Activated CD4-positive, CD25-positive, alpha-beta regulatory T cell (primary cell): ENCODE data around the gene CIAO2B.
"Not testable (repeated sequence)": the region's sequence is repeated elsewhere in the genome, so short reads cannot be mapped to it uniquely, and the experiment has no call there.

Experiments
- DNase-seq, 4 experiments: peaks; one replicate each; lab custom pipeline; 2025; lab: John Stamatoyannopoulos, UW

The CIAO2B gene

DNA sequence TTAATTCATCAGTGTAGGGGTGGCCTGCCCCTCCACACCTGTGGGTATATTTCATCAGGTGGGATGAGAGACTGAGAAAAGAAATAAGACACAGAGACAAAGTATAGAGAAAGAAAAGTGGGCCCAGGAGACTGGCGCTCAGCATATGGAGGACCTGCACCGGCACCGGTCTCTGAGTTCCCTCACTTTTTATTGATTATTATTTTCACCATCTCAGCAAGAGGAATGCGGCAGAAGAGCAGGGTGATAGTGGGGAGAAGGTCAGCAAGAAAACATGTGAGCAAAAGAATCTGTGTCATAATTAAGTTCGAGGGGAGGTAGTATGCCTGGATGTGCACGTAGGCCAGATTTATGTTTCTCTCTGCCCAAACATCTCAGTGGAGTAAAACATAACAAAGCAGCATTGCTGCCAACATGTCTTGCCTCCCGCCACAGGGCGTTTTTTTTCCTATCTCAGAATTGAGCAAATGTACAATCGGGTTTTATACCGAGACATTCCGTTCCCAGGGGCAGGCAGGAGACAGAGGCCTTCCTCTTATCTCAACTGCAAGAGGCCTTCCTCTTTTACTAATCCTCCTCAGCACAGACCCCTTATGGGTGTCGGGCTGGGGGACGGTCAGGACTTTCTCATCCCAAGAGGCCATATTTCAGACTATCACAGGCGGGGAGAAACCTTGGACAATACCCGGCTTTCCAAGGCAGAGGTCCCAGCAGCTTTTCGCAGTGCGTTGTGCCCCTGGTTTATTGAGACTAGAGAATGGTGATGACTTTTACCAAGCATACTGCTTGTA lies 21.4 kb upstream of the CIAO2B start:
- DNase-seq: not testable (repeated sequence)

DNA sequence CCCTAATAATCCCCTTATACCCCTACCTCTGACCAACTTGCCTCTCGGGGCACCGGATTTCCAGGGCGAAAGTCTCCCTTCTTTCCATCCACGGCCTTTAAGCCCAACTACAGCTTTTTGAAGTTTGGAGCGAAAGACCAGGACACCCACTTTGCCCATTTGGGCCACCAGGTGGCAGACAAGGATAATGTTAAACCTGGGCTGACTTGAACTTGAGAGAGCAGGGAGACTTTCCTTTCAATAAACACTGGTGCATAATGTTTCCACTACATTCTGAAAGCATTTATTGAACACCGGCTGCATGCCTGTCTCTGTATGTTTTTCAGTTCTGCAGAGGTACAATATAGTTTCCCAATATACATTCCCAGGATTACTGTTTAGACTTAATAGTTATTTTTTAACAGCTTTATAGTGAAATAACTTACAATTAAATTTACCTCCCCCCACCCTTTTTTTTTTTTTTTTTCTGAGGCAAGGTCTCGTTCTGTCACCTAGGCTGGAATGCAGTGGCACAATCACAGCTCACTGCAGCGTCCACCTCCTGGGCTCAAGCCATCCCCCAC lies 20.0 kb upstream of the CIAO2B start:
- DNase-seq: peak; percentile 47 to 65 (median 59)

DNA sequence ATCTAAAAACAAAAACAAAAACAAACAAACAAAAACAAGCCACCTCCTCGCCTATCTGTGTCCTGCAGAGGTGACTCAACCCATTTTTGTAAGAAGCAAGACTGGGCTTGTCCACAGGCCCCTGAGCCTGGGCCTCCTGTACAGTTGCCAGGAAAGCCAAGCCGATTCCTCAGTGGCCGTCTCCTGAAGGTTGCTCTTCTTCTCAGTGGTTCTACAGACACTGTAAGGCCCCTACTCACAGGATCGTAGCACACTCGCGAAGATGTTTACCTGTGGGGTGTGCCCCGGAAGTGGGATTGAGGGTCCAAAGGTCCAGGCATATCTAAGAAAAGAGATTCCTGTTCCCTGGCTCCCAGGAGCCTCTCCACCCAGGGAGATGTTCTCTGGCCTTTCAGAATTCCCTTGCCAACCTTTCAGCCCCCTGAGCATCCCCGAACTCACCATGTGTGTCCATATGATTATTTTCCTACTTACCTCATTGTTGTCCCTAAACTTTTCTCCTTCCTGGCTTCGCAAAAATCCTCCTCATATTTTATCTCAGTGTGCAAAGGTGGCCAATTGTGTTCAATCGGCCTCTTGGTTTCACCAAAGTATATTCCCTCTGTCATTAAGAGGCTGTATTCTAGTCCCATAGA lies 19.4 kb upstream of the CIAO2B start:
- DNase-seq: no peak

DNA sequence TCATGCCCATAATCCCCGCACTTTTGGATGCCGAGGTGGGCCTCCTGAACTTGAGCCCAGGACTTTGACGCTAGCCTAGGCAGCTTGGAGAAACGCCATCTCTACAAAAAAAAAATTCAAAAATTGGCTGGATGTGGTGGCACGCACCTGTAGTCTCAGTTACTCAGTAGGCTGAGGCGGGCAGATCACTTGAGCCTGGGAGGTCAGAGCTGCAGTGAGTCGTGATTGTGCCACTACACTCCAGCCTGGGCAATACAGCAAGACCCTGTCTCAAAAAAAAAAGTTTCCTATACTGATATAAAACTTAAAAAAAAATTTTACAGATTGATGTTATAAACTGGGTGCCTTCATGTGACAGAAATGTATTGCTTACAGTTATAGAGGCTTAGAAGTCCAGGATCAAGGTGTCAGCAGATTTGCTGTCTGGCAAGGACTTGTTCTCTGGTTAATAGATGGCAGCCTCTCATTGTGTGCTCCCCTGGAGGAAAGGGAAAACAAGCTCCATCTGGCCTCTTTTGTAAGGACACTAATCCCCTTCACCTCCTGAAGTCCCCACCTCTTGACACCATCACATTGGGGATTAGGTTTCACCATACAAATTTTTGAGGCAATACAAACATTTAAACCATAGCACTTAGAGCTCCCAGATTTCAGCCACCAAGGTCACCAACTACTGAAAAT lies 18.4 kb upstream of the CIAO2B start:
- DNase-seq: no peak

DNA sequence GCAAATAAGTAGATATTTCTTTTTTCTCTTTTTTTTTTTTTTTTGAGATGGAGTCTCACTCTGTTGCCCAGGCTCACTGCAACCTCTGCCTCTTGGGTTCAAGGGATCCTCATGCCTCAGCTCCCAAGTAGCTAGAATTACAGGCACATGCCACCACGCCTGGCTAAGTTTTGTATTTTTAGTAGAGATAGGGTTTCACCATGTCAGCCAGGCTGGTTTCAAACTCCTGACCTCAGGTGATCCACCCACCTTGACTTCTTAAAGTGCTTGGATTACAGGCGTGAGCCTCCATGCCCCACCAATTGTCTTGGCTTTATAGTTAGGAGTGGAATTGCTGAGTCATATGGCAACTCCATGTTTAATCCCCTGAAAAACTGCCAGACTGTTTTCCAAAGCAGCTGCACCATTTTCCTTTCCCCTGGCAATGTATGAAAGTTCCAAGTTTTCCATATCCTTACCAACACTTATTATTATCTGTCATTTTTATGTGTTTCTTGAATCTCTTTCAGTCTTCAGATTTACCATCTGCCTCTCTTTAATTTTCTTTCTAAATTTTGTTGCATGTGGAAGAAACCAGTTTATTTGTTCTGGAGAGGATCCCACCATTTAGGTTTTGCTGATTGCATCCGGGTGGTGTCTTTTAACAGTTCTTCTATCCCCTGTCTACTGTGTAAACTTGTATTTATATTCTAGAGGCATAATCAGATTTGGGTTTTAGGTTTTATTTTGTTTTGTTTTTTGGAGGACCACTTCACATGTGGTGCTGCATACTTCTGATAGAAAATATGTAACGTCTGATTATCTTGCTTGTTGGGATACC lies 17.0 kb upstream of the CIAO2B start:
- no peak for DNase-seq

DNA sequence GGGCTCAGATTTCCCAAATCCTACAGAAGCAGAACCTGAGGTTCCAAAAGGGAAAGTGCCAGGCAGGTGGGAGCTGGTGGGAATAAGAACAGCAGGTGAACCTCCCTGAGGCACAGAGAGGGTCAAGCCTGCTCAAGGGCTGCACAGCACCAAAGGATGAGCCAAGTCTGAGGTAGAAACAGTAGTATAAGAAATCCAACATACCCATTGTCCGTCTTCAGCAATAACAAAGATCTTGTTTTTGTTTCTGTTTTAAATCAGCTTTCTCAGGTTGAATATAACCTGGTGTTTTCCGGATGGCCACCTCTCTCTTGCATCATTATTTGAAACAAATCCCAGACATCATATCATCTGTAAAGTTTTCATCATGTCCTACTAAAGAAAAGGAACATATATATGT lies 16.2 kb upstream of the CIAO2B start:
- DNase-seq: no peak

DNA sequence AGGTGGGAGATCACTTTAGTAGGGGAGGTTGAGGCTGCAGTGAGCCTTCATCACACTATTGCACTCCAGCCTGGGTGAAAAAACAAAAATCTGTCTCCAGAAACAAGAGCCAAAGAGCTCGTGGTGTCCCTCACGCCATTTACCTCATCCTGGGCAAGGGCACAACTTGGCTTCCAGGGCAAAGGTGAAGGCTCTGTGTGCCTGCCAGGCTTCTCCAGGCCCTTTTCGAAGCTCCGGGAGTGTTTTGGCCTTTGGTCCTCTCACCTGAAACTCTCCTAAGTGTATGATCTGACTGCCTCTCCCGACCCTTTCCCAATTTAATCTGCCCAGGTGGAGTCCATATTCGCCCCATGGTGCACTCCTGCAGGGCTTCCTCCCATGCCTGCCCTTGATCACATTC lies 15.3 kb upstream of the CIAO2B start:
- DNase-seq: no peak

DNA sequence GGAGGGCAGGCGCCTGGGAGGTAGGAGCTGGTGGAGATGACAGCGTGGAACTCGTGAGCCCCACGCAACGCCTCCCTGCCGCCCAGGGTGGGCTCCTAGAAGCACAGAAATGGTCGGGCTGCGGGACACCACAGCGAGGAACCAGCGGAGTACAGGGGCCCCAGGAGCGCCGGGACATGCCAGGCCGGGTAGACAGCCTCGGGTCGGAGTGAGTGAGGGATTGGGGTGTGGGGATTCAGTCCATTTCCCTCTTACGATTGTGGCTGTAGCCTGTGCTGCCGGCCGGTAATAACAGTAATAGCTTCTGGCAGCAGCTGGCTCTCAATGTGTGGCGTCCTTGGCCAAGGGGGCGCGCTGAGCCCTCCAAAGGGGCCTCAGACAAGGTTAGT lies 14.6 kb upstream of the CIAO2B start:
- DNase-seq: no peak

DNA sequence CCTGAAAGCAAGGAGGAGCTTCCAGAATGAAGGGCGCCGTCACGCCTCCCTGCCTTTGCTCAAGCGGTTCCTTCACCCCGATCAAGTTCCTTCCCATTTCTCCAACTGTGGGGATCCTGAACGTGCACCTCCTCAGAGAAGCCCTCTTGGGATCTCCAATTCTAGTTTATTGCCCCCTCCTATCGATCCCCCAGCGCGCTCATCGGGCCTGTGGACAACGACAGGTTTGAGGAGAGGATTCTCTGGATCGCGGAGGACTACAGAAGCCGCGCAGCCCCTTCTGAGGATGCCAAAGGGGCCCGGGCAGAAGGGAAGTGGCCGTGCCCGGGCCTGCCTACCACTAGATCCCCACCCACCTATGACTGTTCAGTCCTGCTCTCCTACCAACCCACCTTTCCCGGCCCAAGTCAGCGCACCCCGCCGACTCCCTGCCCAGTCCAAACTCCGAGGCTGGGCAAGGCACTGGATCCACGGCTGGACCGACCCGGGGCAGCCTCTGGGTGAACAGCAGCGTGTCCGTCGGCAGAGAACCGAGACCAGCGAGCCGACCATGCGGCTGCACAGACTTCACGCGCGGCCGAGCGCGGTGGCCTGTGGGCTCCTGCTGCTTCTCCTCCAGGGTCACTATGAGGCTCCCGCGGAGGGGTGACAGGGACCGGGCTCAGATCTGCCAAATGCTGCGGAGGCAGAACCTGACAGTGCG lies 14.1 kb upstream of the CIAO2B start:
- DNase-seq: no peak

DNA sequence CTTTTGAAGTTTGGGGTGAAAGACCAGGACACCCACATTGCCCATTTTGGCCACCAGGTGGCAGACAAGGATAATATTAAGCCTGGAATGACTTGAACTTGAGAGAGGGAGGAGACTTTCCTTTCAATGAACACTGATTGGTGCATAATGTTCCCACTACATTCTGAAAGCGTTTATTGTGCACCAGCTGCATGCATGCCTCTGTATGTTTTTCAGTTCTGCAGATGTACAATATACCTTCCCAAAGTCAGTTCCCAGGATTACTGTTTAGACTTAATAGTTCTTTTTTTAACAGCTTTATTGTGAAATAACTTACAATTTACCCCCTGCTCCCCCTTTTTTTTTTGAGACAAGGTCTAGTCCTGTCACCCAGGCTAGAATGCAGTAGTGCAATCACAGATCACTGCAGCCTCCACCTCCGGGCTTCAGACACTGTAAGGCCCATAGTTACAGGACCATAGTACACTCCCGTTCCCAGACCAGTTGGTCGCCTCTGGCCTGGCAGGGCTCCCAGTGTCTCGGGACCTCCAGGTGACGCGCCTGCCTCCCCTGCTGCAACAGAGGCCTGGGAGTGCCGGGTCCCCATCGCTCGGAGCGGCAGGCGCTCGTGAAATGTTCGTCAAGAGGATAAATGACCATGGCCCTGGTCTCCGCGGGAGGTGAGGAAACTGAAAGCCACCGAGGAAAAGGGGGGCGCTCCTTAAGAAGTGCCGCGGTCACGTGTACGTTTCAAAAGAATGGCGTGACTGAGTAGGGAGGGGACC lies 13.3 kb upstream of the CIAO2B start:
- peak; percentile 56 to 82 (median 70) for DNase-seq

DNA sequence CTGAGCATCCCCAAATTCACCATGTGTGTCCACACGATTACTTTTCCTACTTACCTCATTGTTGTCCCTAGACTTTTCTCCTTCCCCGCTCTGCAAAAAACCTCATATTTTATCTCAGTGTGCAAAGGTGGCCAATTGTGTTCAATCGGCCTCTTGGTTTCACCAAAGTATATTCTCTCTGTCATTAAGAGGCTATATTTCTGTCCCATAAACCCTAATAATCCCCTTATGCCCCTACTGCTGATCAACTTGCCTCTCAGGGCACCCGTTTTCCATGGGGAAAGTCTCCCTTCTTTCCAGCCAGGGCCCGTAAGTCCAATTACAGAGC lies 12.7 kb upstream of the CIAO2B start:
- DNase-seq: no peak

DNA sequence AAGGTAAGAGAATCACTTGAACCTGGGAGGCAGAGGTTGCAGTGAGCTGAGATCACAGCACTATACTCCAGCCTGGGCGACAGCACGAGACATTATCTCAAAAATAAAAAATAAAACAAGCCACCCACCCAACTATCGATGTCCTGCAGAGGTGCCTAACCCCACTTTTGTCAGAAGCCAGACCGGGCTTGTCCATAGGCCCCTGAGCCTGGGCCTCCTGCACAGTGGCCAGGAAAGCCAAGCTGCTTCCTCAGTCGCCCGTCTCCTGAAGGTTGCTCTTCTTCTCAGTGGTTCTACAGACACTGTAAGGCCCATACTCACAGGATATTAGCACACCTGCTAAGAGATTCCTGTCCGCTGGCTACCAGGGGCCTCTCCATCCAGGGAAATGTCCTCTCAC lies 12.3 kb upstream of the CIAO2B start:
- no peak for DNase-seq

DNA sequence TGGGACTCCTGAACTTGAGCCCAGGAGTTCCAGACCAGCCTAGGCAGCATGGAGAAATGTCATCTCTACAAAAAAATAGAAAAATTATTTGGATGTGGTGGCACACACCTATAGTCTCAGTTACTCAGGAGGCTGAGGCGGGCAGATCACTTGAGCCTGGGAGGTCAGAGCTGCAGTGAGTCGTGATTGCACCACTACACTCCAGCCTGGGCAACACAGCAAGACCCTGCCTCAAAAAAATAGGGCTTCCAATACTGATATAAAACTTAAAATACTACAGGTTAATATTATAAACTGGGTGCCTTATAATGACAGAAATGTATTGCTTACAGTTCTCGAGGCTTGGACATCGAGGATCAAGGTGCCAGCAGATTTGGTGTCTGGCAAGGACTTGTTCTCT lies 11.7 kb upstream of the CIAO2B start:
- DNase-seq: no peak

DNA sequence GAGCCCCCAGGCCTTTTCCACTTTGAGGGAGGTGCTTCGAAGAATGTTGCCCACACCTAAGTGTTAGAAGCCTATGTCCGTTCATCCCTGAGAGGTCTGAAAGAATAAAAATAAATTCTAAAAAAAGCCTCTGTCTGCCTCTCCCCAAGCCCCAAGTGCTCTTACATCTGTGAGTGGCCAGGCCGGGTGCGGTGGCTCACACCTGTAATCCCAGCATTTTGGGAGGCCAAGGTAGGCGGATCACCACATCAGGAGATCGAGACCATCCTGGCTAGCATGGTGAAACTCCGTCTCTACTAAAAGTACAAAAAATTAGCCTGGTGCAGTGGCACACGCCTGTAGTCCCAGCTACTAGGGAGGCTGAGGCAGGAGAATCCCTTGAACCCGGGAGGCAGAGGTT lies 10.8 kb upstream of the CIAO2B start:
- DNase-seq: not testable (repeated sequence)

DNA sequence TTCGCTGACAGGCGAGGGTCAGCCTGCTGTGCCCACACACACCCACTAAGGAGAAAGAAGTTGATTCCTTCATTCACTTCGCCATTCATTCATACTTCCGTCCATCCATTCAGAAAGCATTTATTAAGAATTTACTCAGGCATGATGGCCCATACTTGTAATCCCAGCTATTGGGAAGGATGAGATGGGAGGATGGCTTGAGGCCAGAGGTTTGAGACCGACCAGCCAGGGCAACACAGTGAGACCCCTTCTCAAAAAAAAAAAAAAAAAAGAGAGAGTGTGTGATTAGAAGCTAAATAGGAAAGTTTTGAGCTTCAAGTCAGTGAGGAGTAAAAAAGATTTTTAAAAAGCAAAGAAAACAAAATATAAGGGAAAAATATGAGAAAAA lies 9.8 kb upstream of the CIAO2B start:
- no peak for DNase-seq

DNA sequence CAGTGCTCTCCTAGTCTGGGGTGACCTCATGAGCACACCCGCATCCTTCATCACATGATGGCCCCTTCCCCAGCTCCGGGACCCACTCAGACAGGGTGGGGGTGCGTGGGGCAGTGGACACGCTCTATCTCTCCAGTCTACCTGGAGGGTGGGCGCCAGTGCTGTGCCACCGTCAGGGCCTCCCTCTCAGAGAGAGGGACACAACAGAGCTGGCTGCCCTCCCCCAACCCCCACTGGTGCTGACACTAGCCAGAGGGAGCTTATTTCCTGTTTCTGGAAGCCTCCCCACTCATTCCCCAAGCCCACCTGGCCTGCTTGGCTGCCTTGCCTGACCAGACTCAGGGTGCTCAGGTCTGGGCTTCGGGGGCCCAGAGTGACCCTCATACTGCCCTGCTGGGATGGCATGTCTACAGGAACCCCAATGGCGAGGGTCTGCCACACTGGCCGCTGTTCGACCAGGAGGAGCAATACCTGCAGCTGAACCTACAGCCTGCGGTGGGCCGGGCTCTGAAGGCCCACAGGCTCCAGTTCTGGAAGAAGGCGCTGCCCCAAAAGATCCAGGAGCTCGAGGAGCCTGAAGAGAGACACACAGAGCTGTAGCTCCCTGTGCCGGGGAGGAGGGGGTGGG lies 9.3 kb upstream of the CIAO2B start:
- no peak for DNase-seq

DNA sequence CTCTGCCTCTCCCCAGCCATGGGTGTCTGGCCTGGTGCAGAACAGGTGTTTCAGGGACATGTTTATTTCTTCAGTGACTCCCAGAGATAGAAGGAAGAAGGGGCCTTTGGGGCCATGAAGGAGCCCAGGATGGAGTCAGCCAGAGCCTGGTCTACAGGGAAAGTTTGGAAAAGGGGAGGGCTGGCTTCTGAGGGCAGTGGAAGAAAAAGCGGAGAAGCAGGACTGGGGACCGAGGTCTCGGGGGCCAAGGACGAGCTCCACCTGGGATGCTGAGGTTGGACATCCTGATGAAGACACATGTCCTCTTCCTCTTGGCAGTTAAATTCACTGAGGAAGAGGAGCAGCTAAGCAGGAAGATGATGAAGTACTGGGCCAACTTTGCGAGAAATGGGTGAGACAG lies 8.8 kb upstream of the CIAO2B start:
- no peak for DNase-seq

DNA sequence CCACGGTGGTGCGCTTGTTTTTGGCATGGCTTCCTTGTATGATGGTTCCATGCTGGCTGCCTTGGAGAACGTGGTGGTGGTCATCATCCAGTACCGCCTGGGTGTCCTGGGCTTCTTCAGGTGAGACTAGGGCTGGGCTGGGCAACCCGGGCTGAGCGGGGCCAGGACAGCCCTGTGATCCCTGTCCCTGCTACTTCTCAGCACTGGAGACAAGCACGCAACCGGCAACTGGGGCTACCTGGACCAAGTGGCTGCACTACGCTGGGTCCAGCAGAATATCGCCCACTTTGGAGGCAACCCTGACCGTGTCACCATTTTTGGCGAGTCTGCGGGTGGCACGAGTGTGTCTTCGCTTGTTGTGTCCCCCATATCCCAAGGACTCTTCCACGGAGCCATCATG lies 6.0 kb upstream of the CIAO2B start:
- DNase-seq: no peak

DNA sequence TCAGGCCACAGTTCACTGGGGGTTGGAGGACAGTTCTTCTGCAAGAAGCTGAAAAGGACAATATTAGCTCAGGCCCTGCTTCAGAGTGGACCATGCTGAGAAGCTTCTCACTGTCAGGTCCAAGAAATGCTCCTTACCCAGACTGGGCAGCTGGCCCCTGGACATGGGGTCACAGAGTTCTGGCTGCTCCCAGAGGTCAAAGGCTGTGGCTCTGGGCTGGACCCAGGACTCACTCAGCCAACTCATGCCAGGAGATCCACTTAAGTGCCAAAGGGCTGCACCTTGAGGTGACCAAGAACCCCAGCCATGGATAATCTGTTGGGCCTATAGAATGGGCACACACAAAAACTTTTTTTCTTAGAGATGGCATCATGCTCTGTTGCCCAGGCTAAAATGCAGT lies 5.2 kb upstream of the CIAO2B start:
- DNase-seq: no peak

DNA sequence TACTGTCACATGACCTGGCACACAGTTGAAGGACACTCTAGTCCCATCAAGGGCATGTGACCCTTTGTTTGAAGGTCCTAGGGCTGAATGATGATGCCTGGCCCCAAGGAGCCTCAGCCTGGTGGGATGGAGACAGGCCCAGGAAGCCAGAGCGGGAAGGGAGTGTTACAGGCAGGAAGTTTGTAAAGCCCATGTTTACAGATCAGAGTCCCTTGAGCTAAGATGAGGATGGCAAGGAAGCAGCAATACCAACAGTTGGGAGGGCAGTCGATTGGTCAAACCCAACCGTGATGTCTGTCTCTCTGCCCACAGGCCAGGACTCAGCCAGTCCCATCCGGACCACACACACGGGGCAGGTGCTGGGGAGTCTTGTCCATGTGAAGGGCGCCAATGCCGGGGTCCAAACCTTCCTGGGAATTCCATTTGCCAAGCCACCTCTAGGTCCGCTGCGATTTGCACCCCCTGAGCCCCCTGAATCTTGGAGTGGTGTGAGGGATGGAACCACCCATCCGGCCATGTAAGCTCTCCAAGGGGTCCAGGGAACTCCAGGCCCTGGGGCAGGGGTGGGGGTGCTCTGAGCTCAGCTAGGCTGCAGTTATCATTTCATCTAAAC lies 3.6 kb upstream of the CIAO2B start:
- DNase-seq: no peak
